Measurements from ENCODE around the gene NPPC. TPM values are rescaled to one million over a fixed set of nuclear protein-coding genes. Genes with fewer than 3 reads are reported as not detected.

Gene NPPC
- total RNA-seq, 1 donor from 2014 or later = not detected

GRCh38 chr2:231902598-231902997 lies 23.6 kb downstream of the NPPC start:
- no peak for DNase-seq (ENCODE audit: low read depth)

GRCh38 chr2:231900972-231901371 lies 25.2 kb downstream of the NPPC start:
- DNase-seq (ENCODE audit: low read depth) = no peak
- no peak overlapping the region for H3K4me3 ChIP-seq (ENCODE audit: low read depth, low read length)
- no peak for TF ChIP-seq CTCF (conservative IDR thresholded peaks at IDR 0.05; ENCODE audit: low read depth, low read length)

More at GRCh38 chr2:231902598-231902997, 23.6 kb downstream of the NPPC start:
- TF ChIP-seq CTCF (conservative IDR thresholded peaks at IDR 0.05; ENCODE audit: low read depth, low read length) = no peak
- H3K4me3 ChIP-seq (ENCODE audit: low read depth, low read length) = no peak overlapping the region

- no peak overlapping the region for H3K4me3 ChIP-seq (ENCODE audit: low read depth, low read length)
- TF ChIP-seq CTCF (conservative IDR thresholded peaks at IDR 0.05; ENCODE audit: low read depth, low read length) = peak; percentile 89
- no peak for DNase-seq (ENCODE audit: low read depth)
Measured at GRCh38 chr2:231900486-231900942, 25.7 kb downstream of the NPPC start.

- no peak overlapping the region for H3K4me3 ChIP-seq (ENCODE audit: low read depth, low read length)
- no peak for TF ChIP-seq CTCF (conservative IDR thresholded peaks at IDR 0.05; ENCODE audit: low read depth, low read length)
- DNase-seq (ENCODE audit: low read depth) = no peak
Measured at GRCh38 chr2:231894566-231895380, 31.4 kb downstream of the NPPC start.

GRCh38 chr2:231891514-231891905 lies 34.7 kb downstream of the NPPC start:
- DNase-seq (ENCODE audit: low read depth) = no peak
- no peak for TF ChIP-seq CTCF (conservative IDR thresholded peaks at IDR 0.05; ENCODE audit: low read depth, low read length)
- H3K4me3 ChIP-seq (ENCODE audit: low read depth, low read length) = no peak overlapping the region

GRCh38 chr2:231890896-231891513 lies 35.2 kb downstream of the NPPC start:
- TF ChIP-seq CTCF (conservative IDR thresholded peaks at IDR 0.05; ENCODE audit: low read depth, low read length) = no peak
- no peak for DNase-seq (ENCODE audit: low read depth)
- H3K4me3 ChIP-seq (ENCODE audit: low read depth, low read length) = no peak overlapping the region

Measured in epithelial cell of proximal tubule (primary cell).